CD4-positive, CD25-positive, alpha-beta regulatory T cell (primary cell): Measurements from ENCODE around the gene UPK3BL2. TPM values are rescaled to one million over a fixed set of nuclear protein-coding genes. Genes with fewer than 3 reads are reported as not detected.
"Not testable (repeated sequence)": the region's sequence is repeated elsewhere in the genome, so short reads cannot be mapped to it uniquely, and the experiment has no call there.

Experiments used
- ATAC-seq, 2 donors: fragments of 150-1000 bp; cut with Tn5 transposase; one replicate each; pipeline ENCODE4 v1.10.0; 2021; ENCODE audit warnings: low read depth in 2 of 2, moderate number of reproducible peaks in 2 of 2, moderate library complexity in 1 of 2
- DNase-seq, 3 donors: peaks; one replicate each; pipeline versions ENCODE4 v3.0.0 to v3.0.0-alpha.2; 2012 to 2022; ENCODE audit warnings: mixed read lengths in 1 of 3
- H3K27ac ChIP-seq: one replicate; pipeline ENCODE4 v1.7.0; 2013; ENCODE audit warnings: mild to moderate bottlenecking, low read length; ENCODE audit not compliant: insufficient read depth, poor library complexity, severe bottlenecking
- H3K27me3 ChIP-seq: one replicate; pipeline ENCODE4 v1.7.0; 2013; ENCODE audit warnings: low read length; ENCODE audit not compliant: control insufficient read depth, insufficient read depth
- H3K36me3 ChIP-seq: one replicate; pipeline ENCODE4 v1.7.0; 2013; ENCODE audit warnings: mild to moderate bottlenecking, low read length, moderate library complexity; ENCODE audit not compliant: control insufficient read depth, insufficient read depth
- H3K4me1 ChIP-seq: 2 replicates; pipeline ENCODE4 v1.7.0; 2013; ENCODE audit warnings: mild to moderate bottlenecking, low read length; ENCODE audit not compliant: insufficient read depth, control insufficient read depth, poor library complexity, severe bottlenecking
- H3K4me3 ChIP-seq: one replicate; pipeline ENCODE4 v1.7.0; 2013; ENCODE audit warnings: low read depth, mild to moderate bottlenecking, low read length, moderate library complexity
- H3K9me3 ChIP-seq, 2 experiments: 1 replicate in 1 of 2; 2 replicates in 1 of 2; pipeline ENCODE4 v1.7.0; 2013; ENCODE audit warnings: low read length in 2 of 2, mild to moderate bottlenecking in 1 of 2, moderate library complexity in 1 of 2; ENCODE audit not compliant: control insufficient read depth in 2 of 2
- H3K27ac Mint-ChIP-seq, 3 donors: one replicate each; pipeline ENCODE4 v1.8.0; 2020 to 2022; ENCODE audit warnings: mild to moderate bottlenecking in 3 of 3, mixed read lengths in 3 of 3, moderate library complexity in 2 of 3
- H3K27me3 Mint-ChIP-seq: one replicate; pipeline ENCODE4 v1.8.0; 2022; ENCODE audit warnings: mild to moderate bottlenecking, mixed read lengths
- H3K36me3 Mint-ChIP-seq: one replicate; pipeline ENCODE4 v1.8.0; 2020; ENCODE audit warnings: mixed read lengths
- H3K4me1 Mint-ChIP-seq, 4 donors: one replicate each; pipeline ENCODE4 v1.8.0; 2020 to 2022; ENCODE audit warnings: mixed read lengths in 4 of 4, mild to moderate bottlenecking in 1 of 4
- H3K4me3 Mint-ChIP-seq, 4 donors: one replicate each; pipeline ENCODE4 v1.8.0; 2020 to 2022; ENCODE audit warnings: mild to moderate bottlenecking in 4 of 4, mixed read lengths in 4 of 4, moderate library complexity in 3 of 4
- H3K9me3 Mint-ChIP-seq, 7 donors: one replicate each; pipeline ENCODE4 v1.8.0; 2020 to 2022; ENCODE audit warnings: mixed read lengths in 7 of 7, mild to moderate bottlenecking in 3 of 7, moderate library complexity in 2 of 7
- polyA plus RNA-seq, 4 donors: library from polyadenylated mRNA; unstranded; fragments of 300-500 nt; fragmentation: Illumina TruSeq; gene quantifications; one replicate each; pipeline ENCODE4 v1.2.3, GENCODE V29; 2021
- total RNA-seq: library from RNA; stranded (reverse); gene quantifications from one replicate; pipeline ENCODE4 v1.2.3, GENCODE V29; 2022

UPK3BL2 gene
- total RNA-seq (98.1 TPM), polyA plus RNA-seq (1 to 10 TPM in 3 of 4 donors, under 1 TPM in 1; 0.86 to 3.3 (median 1.5) TPM)

GRCh38 chr7:102543596-102543995 lies at the start of gene UPK3BL2:
Gene UPK3BL2, minus strand, starts transcription at chr7:102543696. Its CDS starts 60 bp downstream, at chr7:102543636.
- not testable (repeated sequence) for H3K9me3 ChIP-seq, H3K27ac Mint-ChIP-seq, H3K27me3 Mint-ChIP-seq, H3K4me1 ChIP-seq, H3K9me3 Mint-ChIP-seq, H3K4me1 Mint-ChIP-seq, DNase-seq, H3K36me3 Mint-ChIP-seq, H3K36me3 ChIP-seq, H3K4me3 ChIP-seq, H3K27ac ChIP-seq, ATAC-seq, H3K27me3 ChIP-seq, H3K4me3 Mint-ChIP-seq

GRCh38 chr7:102592477-102593019 lies 49.1 kb upstream of the UPK3BL2 start:
- not testable (repeated sequence) for H3K27ac ChIP-seq, H3K27ac Mint-ChIP-seq, H3K4me1 Mint-ChIP-seq, H3K36me3 ChIP-seq, H3K27me3 Mint-ChIP-seq, H3K36me3 Mint-ChIP-seq, H3K4me1 ChIP-seq, H3K9me3 Mint-ChIP-seq, H3K4me3 Mint-ChIP-seq, H3K9me3 ChIP-seq, H3K27me3 ChIP-seq, H3K4me3 ChIP-seq
- DNase-seq (peak in 2 of 3 donors; percentile 54 to 59), ATAC-seq (peak; percentile 53 to 66)

- ATAC-seq = peak; percentile 17 to 19
- DNase-seq, H3K27me3 Mint-ChIP-seq, H3K4me3 ChIP-seq, H3K4me1 ChIP-seq, H3K9me3 ChIP-seq, H3K4me3 Mint-ChIP-seq, H3K27ac ChIP-seq, H3K4me1 Mint-ChIP-seq, H3K9me3 Mint-ChIP-seq, H3K27ac Mint-ChIP-seq, H3K27me3 ChIP-seq, H3K36me3 Mint-ChIP-seq, H3K36me3 ChIP-seq: not testable (repeated sequence)
Observed at GRCh38 chr7:102589857-102590256, 46.4 kb upstream of the UPK3BL2 start.

GRCh38 chr7:102583495-102583894 lies 40.0 kb upstream of the UPK3BL2 start:
- H3K36me3 Mint-ChIP-seq, H3K4me3 Mint-ChIP-seq, H3K27me3 ChIP-seq, H3K36me3 ChIP-seq, DNase-seq, H3K27ac Mint-ChIP-seq, H3K4me1 Mint-ChIP-seq, ATAC-seq, H3K9me3 ChIP-seq, H3K27ac ChIP-seq, H3K4me1 ChIP-seq, H3K27me3 Mint-ChIP-seq, H3K9me3 Mint-ChIP-seq, H3K4me3 ChIP-seq: not testable (repeated sequence)

GRCh38 chr7:102581722-102582121 lies 38.2 kb upstream of the UPK3BL2 start:
- H3K4me1 ChIP-seq, H3K4me1 Mint-ChIP-seq, H3K27me3 ChIP-seq, H3K9me3 Mint-ChIP-seq, H3K9me3 ChIP-seq, H3K4me3 ChIP-seq, H3K36me3 ChIP-seq, DNase-seq, H3K36me3 Mint-ChIP-seq, H3K27me3 Mint-ChIP-seq, H3K27ac Mint-ChIP-seq, H3K4me3 Mint-ChIP-seq, H3K27ac ChIP-seq, ATAC-seq: not testable (repeated sequence)

- not testable (repeated sequence) for H3K27ac ChIP-seq, DNase-seq, H3K4me1 ChIP-seq, H3K4me1 Mint-ChIP-seq, H3K36me3 Mint-ChIP-seq, H3K27ac Mint-ChIP-seq, H3K36me3 ChIP-seq, H3K27me3 Mint-ChIP-seq, H3K27me3 ChIP-seq, H3K4me3 Mint-ChIP-seq, H3K4me3 ChIP-seq, H3K9me3 ChIP-seq, H3K9me3 Mint-ChIP-seq
- ATAC-seq = peak in 1 of 2 donors; percentile 33
Observed at GRCh38 chr7:102578486-102578885, 35.0 kb upstream of the UPK3BL2 start.

- not testable (repeated sequence) for DNase-seq
Observed at GRCh38 chr7:102577315-102578240, 34.1 kb upstream of the UPK3BL2 start.

GRCh38 chr7:102576363-102576762 lies 32.9 kb upstream of the UPK3BL2 start:
- not testable (repeated sequence) for H3K9me3 Mint-ChIP-seq, H3K27me3 ChIP-seq, DNase-seq, H3K27me3 Mint-ChIP-seq, H3K4me3 ChIP-seq, H3K9me3 ChIP-seq, H3K4me1 ChIP-seq, H3K4me1 Mint-ChIP-seq, ATAC-seq, H3K4me3 Mint-ChIP-seq, H3K27ac Mint-ChIP-seq, H3K36me3 Mint-ChIP-seq, H3K27ac ChIP-seq, H3K36me3 ChIP-seq

More at GRCh38 chr7:102577315-102578240, 34.1 kb upstream of the UPK3BL2 start:
- H3K36me3 Mint-ChIP-seq, H3K27ac ChIP-seq, H3K9me3 ChIP-seq, H3K27me3 Mint-ChIP-seq, ATAC-seq, H3K27me3 ChIP-seq, H3K9me3 Mint-ChIP-seq, H3K4me3 Mint-ChIP-seq, H3K4me1 ChIP-seq, H3K36me3 ChIP-seq, H3K4me3 ChIP-seq, H3K4me1 Mint-ChIP-seq, H3K27ac Mint-ChIP-seq: not testable (repeated sequence)
